Natural killer cell (primary cell): ENCODE results near the gene SAMD11. TPM values are rescaled to one million over a fixed set of nuclear protein-coding genes. Genes with fewer than 3 reads are reported as not detected.

Experiments
- ATAC-seq, 3 donors: fragments of 150-1000 bp in 2 of 3; fragments of 200-7000 bp in 1 of 3; cut with Tn5 transposase; 1 replicate in 1 of 3; 2 replicates in 2 of 3; pipeline ENCODE4 v1.10.0; 2021; ENCODE audit warnings: mild to moderate bottlenecking in 2 of 3, moderate library complexity in 2 of 3
- DNase-seq, 2 donors: peaks; one replicate each; pipeline versions ENCODE4 v3.0.0 to v3.0.0-alpha.2; 2013 to 2021; ENCODE audit warnings: mixed read lengths in 1 of 2
- H3K27ac ChIP-seq: one replicate; pipeline ENCODE4 v1.5.1; 2013; ENCODE audit warnings: mild to moderate bottlenecking, low read length
- H3K27me3 ChIP-seq: one replicate; pipeline ENCODE4 v1.6.1; 2013; ENCODE audit warnings: low read length; ENCODE audit not compliant: control insufficient read depth, insufficient read depth
- H3K36me3 ChIP-seq: one replicate; pipeline ENCODE4 v1.6.1; 2013; ENCODE audit warnings: low read length; ENCODE audit not compliant: control insufficient read depth, insufficient read depth
- H3K4me1 ChIP-seq: one replicate; pipeline ENCODE4 v1.6.1; 2013; ENCODE audit warnings: low read length; ENCODE audit not compliant: control insufficient read depth, insufficient read depth
- H3K4me3 ChIP-seq: one replicate; pipeline ENCODE4 v1.5.1; 2013; ENCODE audit warnings: low read length
- H3K9me3 ChIP-seq: one replicate; pipeline ENCODE4 v1.6.1; 2013; ENCODE audit warnings: low read length; ENCODE audit not compliant: control insufficient read depth, insufficient read depth
- H3K27ac Mint-ChIP-seq, 2 donors: one replicate each; pipeline ENCODE4 v1.8.0; 2022; ENCODE audit warnings: mild to moderate bottlenecking in 2 of 2, mixed read lengths in 2 of 2, moderate library complexity in 1 of 2
- H3K27me3 Mint-ChIP-seq, 2 donors: one replicate each; pipeline ENCODE4 v1.8.0; 2022; ENCODE audit warnings: low read depth in 2 of 2, mixed read lengths in 2 of 2
- H3K36me3 Mint-ChIP-seq: one replicate; pipeline ENCODE4 v1.8.0; 2022; ENCODE audit warnings: mixed read lengths
- H3K4me1 Mint-ChIP-seq, 2 donors: one replicate each; pipeline ENCODE4 v1.8.0; 2022; ENCODE audit warnings: mixed read lengths in 2 of 2
- H3K4me3 Mint-ChIP-seq: one replicate; pipeline ENCODE4 v1.8.0; 2022; ENCODE audit warnings: mild to moderate bottlenecking, moderate library complexity, mixed read lengths
- H3K9me3 Mint-ChIP-seq, 2 donors: one replicate each; pipeline ENCODE4 v1.8.0; 2022; ENCODE audit warnings: mixed read lengths in 2 of 2
- WGBS: methylation state at CpG from one replicate; pipeline ENCODE4 v1.1.7; 2013; ENCODE audit warnings: missing lambda C conversion rate; ENCODE audit not compliant: insufficient coverage; 5-methylcytosine and 5-hydroxymethylcytosine counted together
- intact Hi-C: fragments of 100-400 bp; cut with micrococcal nuclease; formaldehyde crosslinking; loops from one replicate; pipeline ENCODE4 v1.14.2; 2022
- total RNA-seq, 4 donors: library from RNA; stranded (reverse); fragments of 120-200 nt in 1 of 4; gene quantifications; one replicate each; pipeline versions ENCODE4 v1.2.3 to v1.2.4, GENCODE V29; 2013 to 2022
- TF ChIP-seq, protein P1 (sequence below): fragments of 200-600 bp; IDR thresholded peaks from one replicate; pipeline ENCODE4 v1.8.0; 2022; ENCODE audit warnings: antibody characterized with exemption

SAMD11 gene
- total RNA-seq, 3 donors from 2014 or later (not counting 1 experiment from before 2014, with no cell fraction given), result not detected

DNA sequence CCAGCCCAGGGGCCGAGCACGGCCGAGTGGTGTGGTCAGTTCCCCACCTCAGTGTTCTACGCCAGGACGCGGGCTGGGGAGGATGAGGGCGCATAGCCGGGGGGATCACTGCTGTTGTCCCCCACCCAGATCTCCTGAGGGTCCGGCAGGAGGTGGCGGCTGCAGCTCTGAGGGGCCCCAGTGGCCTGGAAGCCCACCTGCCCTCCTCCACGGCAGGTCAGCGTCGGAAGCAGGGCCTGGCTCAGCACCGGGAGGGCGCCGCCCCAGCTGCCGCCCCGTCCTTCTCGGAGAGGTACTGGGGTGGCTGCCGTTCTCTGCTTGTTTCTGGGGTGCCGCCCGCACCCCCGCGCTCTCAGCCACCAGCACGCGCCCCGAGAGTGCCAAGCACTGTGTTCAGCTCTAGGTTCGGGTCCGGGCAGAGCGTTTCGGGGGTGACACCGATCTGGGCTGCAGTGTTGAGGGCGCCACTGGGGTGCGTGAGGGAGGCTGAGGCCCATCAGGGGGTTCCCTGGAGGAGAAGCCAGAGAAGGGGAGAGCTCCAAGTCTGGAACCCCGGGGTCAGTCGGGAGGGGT, 17.4 kb downstream of the SAMD11 start:
- ATAC-seq (peak in 1 of 3 donors; percentile 7), DNase-seq (peak in 1 of 2 donors; percentile 40)
- Histone ChIP-seq H3K27ac (no peak overlapping the region), H3K9me3 (no peaks in the 10 kb centered on the region), H3K36me3 (peaks cover 8% of the 10 kb centered on the region), H3K4me3 (no peak overlapping the region), H3K4me1 (peaks cover 30% of the 10 kb centered on the region), H3K27me3 (peaks cover 30% of the 10 kb centered on the region)
- Mint-ChIP-seq H3K4me3 (peak overlapping the region; percentile 78), H3K4me1 (peaks cover 0 to 12% of the 10 kb centered on the region in 2 donors), H3K27ac (no peak overlapping the region), H3K36me3 (no peaks in the 10 kb centered on the region), H3K9me3 (no peaks in the 10 kb centered on the region), H3K27me3 (peaks cover 12 to 29% of the 10 kb centered on the region in 2 donors)
- intact Hi-C loops, result no loop called here
- TF ChIP-seq, protein P1, sequence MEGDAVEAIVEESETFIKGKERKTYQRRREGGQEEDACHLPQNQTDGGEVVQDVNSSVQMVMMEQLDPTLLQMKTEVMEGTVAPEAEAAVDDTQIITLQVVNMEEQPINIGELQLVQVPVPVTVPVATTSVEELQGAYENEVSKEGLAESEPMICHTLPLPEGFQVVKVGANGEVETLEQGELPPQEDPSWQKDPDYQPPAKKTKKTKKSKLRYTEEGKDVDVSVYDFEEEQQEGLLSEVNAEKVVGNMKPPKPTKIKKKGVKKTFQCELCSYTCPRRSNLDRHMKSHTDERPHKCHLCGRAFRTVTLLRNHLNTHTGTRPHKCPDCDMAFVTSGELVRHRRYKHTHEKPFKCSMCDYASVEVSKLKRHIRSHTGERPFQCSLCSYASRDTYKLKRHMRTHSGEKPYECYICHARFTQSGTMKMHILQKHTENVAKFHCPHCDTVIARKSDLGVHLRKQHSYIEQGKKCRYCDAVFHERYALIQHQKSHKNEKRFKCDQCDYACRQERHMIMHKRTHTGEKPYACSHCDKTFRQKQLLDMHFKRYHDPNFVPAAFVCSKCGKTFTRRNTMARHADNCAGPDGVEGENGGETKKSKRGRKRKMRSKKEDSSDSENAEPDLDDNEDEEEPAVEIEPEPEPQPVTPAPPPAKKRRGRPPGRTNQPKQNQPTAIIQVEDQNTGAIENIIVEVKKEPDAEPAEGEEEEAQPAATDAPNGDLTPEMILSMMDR, result no peak
- WGBS, result 2% methylated on average over 36 of the region's 36 CpGs

DNA sequence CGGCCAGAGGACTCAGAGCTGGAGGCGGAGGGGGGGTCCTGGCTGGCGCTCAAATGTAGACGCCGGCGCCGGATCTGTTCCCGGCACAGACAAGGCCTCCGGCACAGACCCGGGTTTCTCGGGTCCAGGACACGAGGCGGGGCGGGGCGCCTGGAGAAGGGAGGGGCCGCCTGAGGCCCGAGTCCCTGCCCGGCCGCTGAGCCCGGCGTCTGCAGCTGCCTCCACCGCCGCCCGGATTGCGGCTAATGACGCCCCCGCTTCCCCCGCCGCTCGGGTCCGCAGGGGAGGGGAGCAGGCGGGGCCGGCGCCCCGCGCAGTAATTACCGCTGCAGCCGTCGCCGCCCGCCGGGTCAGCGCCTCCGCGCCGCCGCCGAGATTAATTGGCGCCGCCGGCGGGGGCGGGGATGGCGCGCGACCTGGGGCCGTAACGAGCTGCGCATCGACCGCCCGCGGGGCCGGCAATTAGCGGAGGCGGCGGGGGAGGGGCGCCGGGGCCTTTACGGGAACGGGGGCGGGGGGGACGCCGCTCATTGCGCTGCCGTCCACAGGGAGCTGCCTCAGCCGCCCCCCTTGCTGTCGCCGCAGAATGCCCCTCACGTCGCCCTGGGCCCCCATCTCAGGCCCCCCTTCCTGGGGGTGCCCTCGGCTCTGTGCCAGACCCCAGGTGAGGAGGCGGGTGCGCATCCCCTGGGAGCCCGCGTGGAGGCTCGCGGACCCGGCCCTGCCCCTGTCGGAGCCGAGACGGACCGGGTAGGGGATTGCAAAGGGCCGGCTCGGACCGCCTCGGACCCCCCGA, 18.1 kb downstream of the SAMD11 start:
- TF ChIP-seq, protein P1, result no peak
- DNase-seq, result peak in 1 of 2 donors; percentile 25

GRCh38 chr1:942411-942821, 18.7 kb downstream of the SAMD11 start:
- under 1% methylated on average over 48 of the region's 48 CpGs for WGBS
- H3K9me3 ChIP-seq, result no peaks in the 10 kb centered on the region
- DNase-seq, result peak in 1 of 2 donors; percentile 35

More for the DNA sequence above, 18.1 kb downstream of the SAMD11 start:
- H3K27ac ChIP-seq, result no peak overlapping the region
- peaks cover 30% of the 10 kb centered on the region for H3K27me3 ChIP-seq
- no peaks in the 10 kb centered on the region for H3K9me3 ChIP-seq
- Mint-ChIP-seq H3K27ac (no peak overlapping the region), H3K36me3 (no peaks in the 10 kb centered on the region), H3K27me3 (peaks cover 12 to 27% of the 10 kb centered on the region in 2 donors), H3K9me3 (no peaks in the 10 kb centered on the region), H3K4me1 (peaks cover 0 to 12% of the 10 kb centered on the region in 2 donors), H3K4me3 (peak overlapping the region; percentile 78)
- H3K4me1 ChIP-seq, result peaks cover 30% of the 10 kb centered on the region
- WGBS, result under 1% methylated on average over 98 of the region's 98 CpGs
- intact Hi-C loops, result no loop called here
- no peak overlapping the region for H3K4me3 ChIP-seq
- ATAC-seq, result peak in 2 of 3 donors; percentile 23 to 39
- H3K36me3 ChIP-seq, result peaks cover 12% of the 10 kb centered on the region

More at GRCh38 chr1:942411-942821, 18.7 kb downstream of the SAMD11 start:
- Mint-ChIP-seq H3K9me3 (no peaks in the 10 kb centered on the region), H3K4me3 (no peak overlapping the region), H3K27me3 (peaks cover 12 to 24% of the 10 kb centered on the region in 2 donors), H3K27ac (no peak overlapping the region), H3K36me3 (no peaks in the 10 kb centered on the region), H3K4me1 (peaks cover 0 to 12% of the 10 kb centered on the region in 2 donors)
- Histone ChIP-seq H3K4me1 (peaks cover 30% of the 10 kb centered on the region), H3K36me3 (peaks cover 17% of the 10 kb centered on the region), H3K4me3 (no peak overlapping the region), H3K27ac (no peak overlapping the region), H3K27me3 (peaks cover 30% of the 10 kb centered on the region)
- ATAC-seq, result peak in 1 of 3 donors; percentile 14
- TF ChIP-seq, protein P1, result no peak
- intact Hi-C loops, result no loop called here
